ENCODE measurements around the gene TDRD3. TPM values are rescaled to one million over a fixed set of nuclear protein-coding genes. Genes with fewer than 3 reads are reported as not detected.
"Not testable (repeated sequence)": the region's sequence is repeated elsewhere in the genome, so short reads cannot be mapped to it uniquely, and the experiment has no call there.

TDRD3 gene
- total RNA-seq, 1 donor from 2014 or later, result 40.6 TPM

GRCh38 chr13:60407095-60407494 is 10.1 kb downstream of the TDRD3 start:
- Histone ChIP-seq H2AFZ (replicated peaks) (no peak overlapping the region), H3K36me3 (no peaks in the 10 kb centered on the region), H4K20me1 (ENCODE audit: low read depth) (no peaks in the 10 kb centered on the region), H3K9me3 (ENCODE audit: low read depth) (no peaks in the 10 kb centered on the region), H3F3A (ENCODE audit: low read depth) (no peaks in the 10 kb centered on the region), H3K9ac (no peak overlapping the region), H3K4me2 (no peak overlapping the region), H3K79me2 (ENCODE audit: low read depth) (peaks cover 68% of the 10 kb centered on the region), H3K27me3 (no peaks in the 10 kb centered on the region), H3K4me3 (no peak overlapping the region), H3K27ac (no peak overlapping the region), H3K4me1 (peaks cover 4% of the 10 kb centered on the region)
- H3K4me1 Mint-ChIP-seq, result peaks cover 2% of the 10 kb centered on the region
- H3K27ac Mint-ChIP-seq, result no peak overlapping the region
- peaks cover 3% of the 10 kb centered on the region for H3K27me3 Mint-ChIP-seq (ENCODE audit: insufficient read depth, low read depth)
- TF ChIP-seq CTCF (IDR thresholded peaks at IDR 0.05) (no peak), EZH2 (IDR thresholded peaks at IDR 0.05) (no peak), EZH2phosphoT487 (IDR thresholded peaks at IDR 0.05) (no peak)
- peaks cover 43% of the 10 kb centered on the region for H3K36me3 Mint-ChIP-seq
- no peak for DNase-seq (ENCODE audit: low spot score)
- no peak overlapping the region for H3K4me3 Mint-ChIP-seq
- H3K9me3 Mint-ChIP-seq, result peaks cover 40% of the 10 kb centered on the region

- H3K27ac ChIP-seq; H3K27ac Mint-ChIP-seq; H3K4me1 ChIP-seq; H4K20me1 ChIP-seq (ENCODE audit: low read depth); H3K4me2 ChIP-seq; H3K36me3 ChIP-seq; DNase-seq (ENCODE audit: low spot score); H3K27me3 Mint-ChIP-seq (ENCODE audit: insufficient read depth, low read depth); H3K9me3 ChIP-seq (ENCODE audit: low read depth); H3K4me3 ChIP-seq; H2AFZ ChIP-seq (replicated peaks); H3F3A ChIP-seq (ENCODE audit: low read depth); H3K27me3 ChIP-seq; H3K4me1 Mint-ChIP-seq; H3K9ac ChIP-seq; H3K4me3 Mint-ChIP-seq: not testable (repeated sequence)
- peaks cover 40% of the 10 kb centered on the region for H3K9me3 Mint-ChIP-seq
- H3K36me3 Mint-ChIP-seq, result peaks cover 43% of the 10 kb centered on the region
- peaks cover 67% of the 10 kb centered on the region for H3K79me2 ChIP-seq (ENCODE audit: low read depth)
Measured at GRCh38 chr13:60407852-60408251, 10.8 kb downstream of the TDRD3 start.

- H3F3A ChIP-seq (ENCODE audit: low read depth); H3K27ac ChIP-seq; DNase-seq (ENCODE audit: low spot score); H4K20me1 ChIP-seq (ENCODE audit: low read depth); H3K27ac Mint-ChIP-seq; H3K4me3 Mint-ChIP-seq; H3K4me3 ChIP-seq; H3K9ac ChIP-seq; H3K4me1 Mint-ChIP-seq; H3K4me1 ChIP-seq; H3K4me2 ChIP-seq; H3K36me3 ChIP-seq; H3K27me3 ChIP-seq; H3K9me3 ChIP-seq (ENCODE audit: low read depth); H3K27me3 Mint-ChIP-seq (ENCODE audit: insufficient read depth, low read depth); H2AFZ ChIP-seq (replicated peaks): not testable (repeated sequence)
- peaks cover 38% of the 10 kb centered on the region for H3K36me3 Mint-ChIP-seq
- H3K9me3 Mint-ChIP-seq, result peaks cover 40% of the 10 kb centered on the region
- peaks cover 68% of the 10 kb centered on the region for H3K79me2 ChIP-seq (ENCODE audit: low read depth)
Measured at GRCh38 chr13:60409574-60410292, 12.7 kb downstream of the TDRD3 start.

- no peaks in the 10 kb centered on the region for H3F3A ChIP-seq (ENCODE audit: low read depth)
- no peaks in the 10 kb centered on the region for H3K36me3 ChIP-seq
- H3K4me2 ChIP-seq, result no peak overlapping the region
- Mint-ChIP-seq H3K36me3 (peaks cover 33% of the 10 kb centered on the region), H3K27me3 (ENCODE audit: insufficient read depth, low read depth) (peaks cover 3% of the 10 kb centered on the region), H3K4me1 (peaks cover 2% of the 10 kb centered on the region), H3K4me3 (no peak overlapping the region), H3K27ac (no peak overlapping the region), H3K9me3 (peaks cover 35% of the 10 kb centered on the region)
- H3K4me1 ChIP-seq, result peaks cover 4% of the 10 kb centered on the region
- no peaks in the 10 kb centered on the region for H3K9me3 ChIP-seq (ENCODE audit: low read depth)
- H3K4me3 ChIP-seq, result no peak overlapping the region
- no peak overlapping the region for H3K9ac ChIP-seq
- TF ChIP-seq CTCF (IDR thresholded peaks at IDR 0.05), result no peak
- no peak for TF ChIP-seq EZH2 (IDR thresholded peaks at IDR 0.05)
- no peak for TF ChIP-seq EZH2phosphoT487 (IDR thresholded peaks at IDR 0.05)
- no peaks in the 10 kb centered on the region for H3K27me3 ChIP-seq
- DNase-seq (ENCODE audit: low spot score), result no peak
- H2AFZ ChIP-seq (replicated peaks), result no peak overlapping the region
- H4K20me1 ChIP-seq (ENCODE audit: low read depth), result no peaks in the 10 kb centered on the region
- H3K27ac ChIP-seq, result no peak overlapping the region
- H3K79me2 ChIP-seq (ENCODE audit: low read depth), result peaks cover 68% of the 10 kb centered on the region
Measured at GRCh38 chr13:60410299-60410698, 13.3 kb downstream of the TDRD3 start.

All from neural progenitor cell (in vitro differentiated cells).